VCaP (cell line): ENCODE measurements around the gene PPFIA1.
"Not testable (repeated sequence)": the region's sequence is repeated elsewhere in the genome, so short reads cannot be mapped to it uniquely, and the experiment has no call there.

ENCODE experiments used
- H3K27ac ChIP-seq: fragments of 450-650 bp; 2 replicates; pipeline ENCODE4 v1.5.1; 2017
- CTCF ChIP-seq: fragments of 450-650 bp; conservative IDR thresholded peaks from 2 replicates; pipeline ENCODE4 v1.5.1; 2017; ENCODE audit warnings: mild to moderate bottlenecking, moderate library complexity

Gene PPFIA1

DNA sequence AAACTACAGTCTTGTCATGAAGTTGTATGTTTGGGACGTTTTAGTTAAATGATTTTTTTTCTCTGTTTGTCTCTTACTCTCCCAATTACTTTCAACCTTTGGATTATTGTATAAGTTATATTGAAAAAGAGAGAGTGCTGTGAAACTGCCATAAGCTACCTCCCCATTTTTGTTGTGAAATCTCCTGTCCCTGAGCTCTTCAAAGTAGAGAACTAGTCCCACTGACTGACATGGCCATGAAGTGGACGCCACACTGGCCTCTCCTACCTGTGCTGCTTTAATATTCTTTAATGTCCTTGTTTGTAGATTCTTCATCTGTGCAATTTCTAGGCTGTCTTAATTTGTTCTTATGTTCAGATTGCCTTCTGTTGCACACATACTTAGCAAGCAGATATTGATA, 56.3 kb downstream of the PPFIA1 start:
- peak overlapping the region; percentile 18; the same call in 1 of the 2 replicates for H3K27ac ChIP-seq

GRCh38 chr11:70327717-70328116, 57.2 kb downstream of the PPFIA1 start:
- no peak for TF ChIP-seq CTCF

More for the DNA sequence above, 56.3 kb downstream of the PPFIA1 start:
- TF ChIP-seq CTCF, result no peak

GRCh38 chr11:70328556-70328955, 58.1 kb downstream of the PPFIA1 start:
- H3K27ac ChIP-seq, result no peak overlapping the region
- TF ChIP-seq CTCF, result no peak

More at GRCh38 chr11:70327717-70328116, 57.2 kb downstream of the PPFIA1 start:
- H3K27ac ChIP-seq, result no peak overlapping the region

DNA sequence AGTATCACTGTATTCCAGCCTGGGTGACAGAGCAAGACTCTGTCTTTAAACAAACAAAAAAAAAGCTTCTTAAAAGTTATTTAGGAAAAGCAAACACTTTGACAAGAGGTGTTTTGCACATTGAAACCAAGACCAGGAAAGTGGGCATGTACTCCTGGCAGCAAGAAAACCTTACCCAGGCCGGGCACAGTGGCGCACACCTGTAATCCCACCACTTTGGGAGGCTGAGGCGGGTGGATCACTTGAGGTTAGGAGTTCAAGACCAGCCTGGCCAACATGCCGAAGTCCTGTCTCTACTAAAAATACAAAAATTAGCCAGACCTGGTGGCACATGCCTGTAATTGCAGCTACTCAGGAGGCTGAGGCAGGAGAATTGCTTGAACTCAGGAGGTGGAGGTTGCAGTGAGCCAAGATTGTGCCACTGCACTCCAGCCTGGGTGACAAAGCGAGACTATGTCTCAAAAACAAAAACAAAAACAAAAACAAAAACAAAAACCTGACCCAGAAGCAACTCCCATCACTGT, 60.9 kb downstream of the PPFIA1 start:
- not testable (repeated sequence) for H3K27ac ChIP-seq

DNA sequence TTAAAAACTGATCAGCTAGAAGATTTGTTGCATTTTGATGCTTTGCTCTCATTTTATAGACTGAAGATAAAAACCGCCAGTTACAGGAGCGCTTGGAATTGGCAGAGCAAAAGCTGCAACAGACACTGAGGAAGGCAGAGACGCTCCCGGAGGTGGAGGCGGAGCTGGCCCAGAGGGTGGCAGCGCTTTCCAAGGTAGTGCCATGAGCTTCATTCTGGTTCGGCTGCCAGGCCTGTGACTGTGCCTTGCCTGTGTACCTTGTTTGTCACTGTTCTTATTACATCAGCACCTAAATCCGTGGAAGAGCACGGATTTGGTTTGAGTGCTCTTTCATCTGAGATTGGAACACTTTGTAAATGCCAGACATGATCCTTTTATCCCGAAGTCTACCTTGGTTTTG, 61.4 kb downstream of the PPFIA1 start:
- no peak overlapping the region for H3K27ac ChIP-seq
- no peak for TF ChIP-seq CTCF

GRCh38 chr11:70332567-70332966, 62.1 kb downstream of the PPFIA1 start:
- H3K27ac ChIP-seq, result no peak overlapping the region
- TF ChIP-seq CTCF, result no peak

DNA sequence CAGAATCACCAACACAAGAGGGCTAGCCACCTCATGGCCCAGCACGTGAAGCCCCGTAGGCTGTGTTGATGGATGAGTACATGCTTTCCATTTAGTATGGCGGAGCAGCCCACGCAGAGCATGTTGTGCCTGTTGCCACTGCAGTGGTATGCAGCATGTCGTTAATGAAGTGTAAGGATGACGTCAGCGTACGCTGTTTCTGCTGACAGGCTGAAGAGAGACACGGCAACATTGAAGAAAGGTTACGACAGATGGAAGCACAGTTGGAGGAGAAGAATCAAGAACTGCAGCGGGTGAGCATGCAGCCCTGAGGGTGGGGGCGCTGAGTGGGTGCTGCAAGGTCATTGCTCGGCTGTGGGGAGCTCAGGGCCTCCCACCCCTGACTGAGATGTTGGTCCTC, 62.8 kb downstream of the PPFIA1 start:
- no peak overlapping the region for H3K27ac ChIP-seq
- TF ChIP-seq CTCF, result no peak

DNA sequence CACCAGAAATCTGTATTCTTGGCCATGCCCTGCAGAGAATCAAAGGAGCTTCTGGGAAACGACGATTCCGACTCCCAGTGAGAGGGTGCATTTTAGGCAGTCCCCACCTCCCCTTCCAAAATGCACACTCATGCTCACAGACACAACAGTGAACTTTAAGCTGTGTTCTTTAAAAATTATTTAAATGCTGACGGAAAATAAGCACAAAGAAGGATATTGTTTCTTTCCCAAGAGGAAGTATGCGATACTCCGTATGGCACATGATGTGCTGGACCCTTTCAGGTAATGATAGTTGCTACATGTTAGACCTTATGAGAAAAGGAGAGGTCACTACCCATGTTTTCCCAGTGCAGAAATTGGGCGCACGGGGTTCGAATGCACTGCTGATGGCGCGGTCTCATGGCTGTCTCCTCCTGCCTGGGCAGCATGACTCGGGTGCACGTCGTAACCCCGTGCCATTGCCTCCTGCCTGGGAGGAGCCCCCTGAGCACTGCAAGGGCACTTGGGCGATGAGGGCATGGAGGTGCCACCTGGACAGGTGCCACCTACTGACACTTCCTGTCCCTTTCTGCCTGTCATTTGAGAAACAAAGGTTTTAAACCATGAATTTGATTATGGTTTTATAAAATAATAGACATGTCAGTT, 64.0 kb downstream of the PPFIA1 start:
- H3K27ac ChIP-seq, result no peak overlapping the region
- TF ChIP-seq CTCF, result no peak
